MM.1S (cell line): ENCODE data around the gene MTCH2.

Source experiments
- DNase-seq: peaks from one replicate; pipeline ENCODE4 v3.0.0-alpha.2; 2015
- H2AFZ ChIP-seq: fragments of 300-600 bp; sonication (generic); 2 replicates; pipeline ENCODE4 v1.6.0; 2016; ENCODE audit warnings: antibody characterized with exemption, low read length
- H3F3A ChIP-seq: fragments of 300-600 bp; sonication (generic); 2 replicates; pipeline ENCODE4 v1.6.1; 2016; ENCODE audit warnings: mild to moderate bottlenecking, antibody characterized with exemption, low read length, moderate library complexity, mixed read lengths; ENCODE audit not compliant: insufficient read depth
- H3K27ac ChIP-seq: fragments of 300-600 bp; sonication (generic); 2 replicates; pipeline ENCODE4 v1.5.1; 2016; ENCODE audit warnings: mild to moderate bottlenecking, low read length
- H3K27me3 ChIP-seq: fragments of 300-600 bp; sonication (generic); replicated peaks from 2 replicates; pipeline ENCODE4 v1.6.0; 2016; ENCODE audit warnings: low read length; ENCODE audit not compliant: insufficient read depth
- H3K36me3 ChIP-seq: fragments of 300-600 bp; sonication (generic); replicated peaks from 2 replicates; pipeline ENCODE4 v1.6.1; 2016; ENCODE audit warnings: mild to moderate bottlenecking, low read length, mixed read lengths; ENCODE audit not compliant: insufficient read depth
- H3K4me1 ChIP-seq: fragments of 300-600 bp; sonication (generic); 2 replicates; pipeline ENCODE4 v1.6.1; 2016; ENCODE audit warnings: low read length, mixed read lengths
- H3K4me2 ChIP-seq: fragments of 300-600 bp; sonication (generic); 2 replicates; pipeline ENCODE4 v1.6.0; 2016; ENCODE audit warnings: low read depth, low read length
- H3K4me3 ChIP-seq: fragments of 300-600 bp; sonication (generic); 2 replicates; pipeline ENCODE4 v1.5.1; 2016; ENCODE audit warnings: low read length, mixed read lengths
- H3K79me2 ChIP-seq: fragments of 300-600 bp; sonication (generic); 2 replicates; pipeline ENCODE4 v1.6.1; 2016; ENCODE audit warnings: mixed run types, low read length, mixed read lengths
- H3K9ac ChIP-seq: fragments of 300-600 bp; sonication (generic); 2 replicates; pipeline ENCODE4 v1.6.1; 2016; ENCODE audit warnings: low read length, mixed read lengths
- H3K9me2 ChIP-seq: fragments of 300-600 bp; sonication (generic); replicated peaks from 2 replicates; pipeline ENCODE4 v1.6.1; 2016; ENCODE audit warnings: mild to moderate bottlenecking, low read length, mixed read lengths; ENCODE audit not compliant: insufficient read depth
- H3K9me3 ChIP-seq: fragments of 300-600 bp; sonication (generic); replicated peaks from 2 replicates; pipeline ENCODE4 v1.6.1; 2016; ENCODE audit warnings: mild to moderate bottlenecking, low read length, mixed read lengths; ENCODE audit not compliant: insufficient read depth
- H4K20me1 ChIP-seq: fragments of 300-600 bp; sonication (generic); 2 replicates; pipeline ENCODE4 v1.6.1; 2016; ENCODE audit warnings: mild to moderate bottlenecking, low read length, moderate library complexity, mixed read lengths; ENCODE audit not compliant: insufficient read depth
- EZH2 ChIP-seq: fragments of 300-600 bp; sonication (generic); optimal IDR thresholded peaks from 2 replicates; pipeline ENCODE3; 2017; ENCODE audit warnings: low read depth, mild to moderate bottlenecking, antibody characterized with exemption, low read length, mixed read lengths
- EZH2phosphoT487 ChIP-seq: fragments of 300-600 bp; sonication (generic); IDR thresholded peaks from 2 replicates; pipeline ENCODE4 v1.6.1; 2018; ENCODE audit warnings: antibody characterized with exemption, low read length
- TF ChIP-seq, protein P1 (sequence below): fragments of 300-600 bp; sonication (generic); IDR thresholded peaks from 2 replicates; pipeline ENCODE4 v1.5.1; 2016; ENCODE audit warnings: antibody characterized with exemption, low read length, mixed read lengths

The MTCH2 gene

DNA sequence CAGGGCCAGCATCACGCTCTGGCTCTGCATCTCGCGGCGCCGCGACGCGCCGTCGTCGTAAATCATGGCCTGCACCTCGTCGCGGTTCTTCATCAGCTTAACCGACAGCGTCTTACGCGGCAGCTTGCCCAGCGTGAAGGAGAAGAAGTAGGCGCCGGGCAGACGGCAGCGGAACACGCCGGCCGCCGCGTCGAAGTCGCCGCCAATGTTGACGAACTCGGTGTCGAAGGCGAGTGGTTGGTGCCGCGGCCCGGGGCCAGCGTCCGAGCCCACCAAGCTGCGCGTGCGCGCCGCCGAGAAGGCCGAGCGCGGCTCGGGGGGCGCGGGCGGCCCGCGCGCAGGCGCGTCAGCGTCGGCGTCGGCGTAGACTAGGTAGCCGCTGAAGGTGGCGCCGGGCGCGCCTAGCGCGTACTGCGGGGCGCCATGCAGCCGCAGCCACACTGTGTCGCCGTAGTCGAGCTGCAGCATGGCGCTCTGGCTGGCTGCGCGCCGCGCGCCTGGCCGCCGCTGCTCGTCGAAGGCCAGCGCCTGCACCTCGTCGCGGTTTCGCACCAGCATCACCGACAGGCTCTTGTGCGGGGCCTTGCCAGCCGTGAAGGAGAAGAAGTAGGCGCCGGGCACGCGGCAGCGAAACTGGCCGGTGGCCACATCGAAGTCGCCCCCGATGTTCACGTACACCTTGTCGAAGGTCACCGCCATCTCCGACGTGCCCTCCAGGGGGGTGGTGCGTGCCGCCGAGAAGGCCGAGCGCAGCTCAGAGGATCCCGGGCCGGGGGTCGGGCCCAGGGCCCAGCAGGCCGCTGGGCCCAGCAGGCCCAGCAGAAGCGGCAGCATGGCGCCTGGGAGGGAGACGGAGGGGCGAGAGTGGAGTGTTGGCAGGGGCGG lies 52.1 kb downstream of the MTCH2 start:
- DNase-seq: no peak
- TF ChIP-seq, protein P1, sequence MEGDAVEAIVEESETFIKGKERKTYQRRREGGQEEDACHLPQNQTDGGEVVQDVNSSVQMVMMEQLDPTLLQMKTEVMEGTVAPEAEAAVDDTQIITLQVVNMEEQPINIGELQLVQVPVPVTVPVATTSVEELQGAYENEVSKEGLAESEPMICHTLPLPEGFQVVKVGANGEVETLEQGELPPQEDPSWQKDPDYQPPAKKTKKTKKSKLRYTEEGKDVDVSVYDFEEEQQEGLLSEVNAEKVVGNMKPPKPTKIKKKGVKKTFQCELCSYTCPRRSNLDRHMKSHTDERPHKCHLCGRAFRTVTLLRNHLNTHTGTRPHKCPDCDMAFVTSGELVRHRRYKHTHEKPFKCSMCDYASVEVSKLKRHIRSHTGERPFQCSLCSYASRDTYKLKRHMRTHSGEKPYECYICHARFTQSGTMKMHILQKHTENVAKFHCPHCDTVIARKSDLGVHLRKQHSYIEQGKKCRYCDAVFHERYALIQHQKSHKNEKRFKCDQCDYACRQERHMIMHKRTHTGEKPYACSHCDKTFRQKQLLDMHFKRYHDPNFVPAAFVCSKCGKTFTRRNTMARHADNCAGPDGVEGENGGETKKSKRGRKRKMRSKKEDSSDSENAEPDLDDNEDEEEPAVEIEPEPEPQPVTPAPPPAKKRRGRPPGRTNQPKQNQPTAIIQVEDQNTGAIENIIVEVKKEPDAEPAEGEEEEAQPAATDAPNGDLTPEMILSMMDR: no peak
- TF ChIP-seq EZH2phosphoT487 (no peak), EZH2 (no peak)
- Histone ChIP-seq H3K4me2 (no peak overlapping the region), H3K9me3 (no peaks in the 10 kb centered on the region), H3K79me2 (no peaks in the 10 kb centered on the region), H3K4me3 (no peak overlapping the region), H3F3A (no peaks in the 10 kb centered on the region), H2AFZ (no peak overlapping the region), H4K20me1 (no peaks in the 10 kb centered on the region), H3K9me2 (no peaks in the 10 kb centered on the region), H3K36me3 (no peaks in the 10 kb centered on the region), H3K9ac (no peak overlapping the region), H3K27me3 (no peaks in the 10 kb centered on the region), H3K4me1 (no peaks in the 10 kb centered on the region), H3K27ac (no peak overlapping the region)

DNA sequence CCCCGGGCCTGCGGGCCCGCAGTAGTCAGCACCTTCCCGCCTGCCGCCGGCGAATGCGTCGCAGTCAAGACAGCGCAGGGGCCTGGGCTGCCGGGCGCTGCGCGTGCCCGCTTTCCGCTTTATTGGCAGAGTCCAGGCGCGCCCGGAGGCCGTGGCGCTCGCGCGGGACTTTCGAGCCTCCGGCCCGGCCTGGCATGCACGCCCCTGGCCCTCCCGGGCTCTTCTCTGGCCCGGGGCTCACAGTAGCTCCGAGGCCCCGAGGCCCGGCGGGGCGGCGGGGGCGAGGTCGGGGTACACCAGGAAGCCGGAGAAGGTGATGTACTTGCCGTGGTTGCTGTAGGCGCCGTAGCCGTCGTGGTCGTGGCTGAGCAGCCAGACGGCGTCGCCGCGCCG lies 52.8 kb downstream of the MTCH2 start:
- H3K79me2 ChIP-seq: no peaks in the 10 kb centered on the region
- no peaks in the 10 kb centered on the region for H3K9me3 ChIP-seq
- H3K9me2 ChIP-seq: no peaks in the 10 kb centered on the region
- H3K4me2 ChIP-seq: no peak overlapping the region
- no peaks in the 10 kb centered on the region for H3F3A ChIP-seq
- no peaks in the 10 kb centered on the region for H3K4me1 ChIP-seq
- DNase-seq: no peak
- H3K9ac ChIP-seq: no peak overlapping the region
- H4K20me1 ChIP-seq: no peaks in the 10 kb centered on the region
- no peak overlapping the region for H3K27ac ChIP-seq
- H3K4me3 ChIP-seq: no peak overlapping the region
- no peaks in the 10 kb centered on the region for H3K27me3 ChIP-seq
- TF ChIP-seq EZH2: no peak
- TF ChIP-seq, protein P1: no peak
- no peak for TF ChIP-seq EZH2phosphoT487
- H2AFZ ChIP-seq: no peak overlapping the region
- H3K36me3 ChIP-seq: no peaks in the 10 kb centered on the region

DNA sequence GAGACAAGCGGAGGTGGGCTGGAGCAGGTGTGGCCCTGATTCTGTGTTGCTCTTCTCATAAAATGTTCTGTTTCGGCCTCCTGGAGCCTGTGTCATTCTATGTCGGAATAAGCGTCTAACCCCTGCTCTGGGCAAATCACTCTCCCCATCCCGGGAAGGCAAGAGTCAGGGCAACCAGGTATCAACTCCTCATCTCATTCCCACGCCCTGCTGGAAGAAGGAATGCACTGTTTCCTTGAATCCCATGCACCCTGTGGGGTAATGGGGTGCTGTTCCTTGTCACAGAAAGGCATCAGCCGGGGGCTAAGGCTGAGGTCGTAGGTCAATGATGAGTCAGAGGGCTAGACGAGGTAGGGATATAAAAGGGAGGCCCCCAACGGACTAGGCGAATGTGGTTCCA lies 53.2 kb downstream of the MTCH2 start:
- Histone ChIP-seq H3K4me1 (no peaks in the 10 kb centered on the region), H3K4me2 (no peak overlapping the region), H3K79me2 (no peaks in the 10 kb centered on the region)

More for the DNA sequence above, 53.2 kb downstream of the MTCH2 start:
- no peak overlapping the region for H3K27ac ChIP-seq
- H2AFZ ChIP-seq: no peak overlapping the region
- no peaks in the 10 kb centered on the region for H3K27me3 ChIP-seq
- no peak overlapping the region for H3K4me3 ChIP-seq
- no peak for DNase-seq
- H3K9me3 ChIP-seq: no peaks in the 10 kb centered on the region
- H3K9me2 ChIP-seq: no peaks in the 10 kb centered on the region
- no peaks in the 10 kb centered on the region for H4K20me1 ChIP-seq
- TF ChIP-seq EZH2 (no peak), EZH2phosphoT487 (no peak)
- TF ChIP-seq, protein P1: no peak
- H3K9ac ChIP-seq: no peak overlapping the region
- H3F3A ChIP-seq: no peaks in the 10 kb centered on the region
- H3K36me3 ChIP-seq: no peaks in the 10 kb centered on the region
